Brain microvascular endothelial cell (primary cell): Measurements from ENCODE around the gene CHRM2.

Experiments
- DNase-seq: peaks from one replicate; pipeline ENCODE4 v3.0.0-alpha.2; 2020
- H3K27ac ChIP-seq: fragments of 250-450 bp; sonication (Bioruptor Pico); 2 replicates; pipeline ENCODE4 v1.5.1; 2020; ENCODE audit warnings: mild to moderate bottlenecking, moderate library complexity
- H3K27me3 ChIP-seq: fragments of 250-450 bp; sonication (Bioruptor Pico); replicated peaks from 2 replicates; pipeline ENCODE4 v1.5.1; 2020; ENCODE audit warnings: mild to moderate bottlenecking
- H3K36me3 ChIP-seq: fragments of 250-450 bp; sonication (Bioruptor Pico); replicated peaks from 2 replicates; pipeline ENCODE4 v1.5.1; 2020; ENCODE audit warnings: mild to moderate bottlenecking
- H3K4me3 ChIP-seq: 2 replicates; pipeline ENCODE4 v1.5.1; 2011; ENCODE audit warnings: low read depth, mild to moderate bottlenecking, control low read depth, low read length, moderate library complexity
- in situ Hi-C: cut with HindIII; loops from 2 replicates; pipeline ENCODE4 v1.10.0; 2017; ENCODE audit warnings: low sequenced_read_pairs, low pct_ligation_motif_present
- TF ChIP-seq, protein P1 (sequence below): IDR thresholded peaks from 2 replicates; pipeline ENCODE4 v1.5.1; 2011; ENCODE audit warnings: low read depth, mild to moderate bottlenecking, moderate library complexity, low read length, control low read depth, inconsistent platforms; ENCODE audit errors: missing control alignments

The CHRM2 gene

DNA sequence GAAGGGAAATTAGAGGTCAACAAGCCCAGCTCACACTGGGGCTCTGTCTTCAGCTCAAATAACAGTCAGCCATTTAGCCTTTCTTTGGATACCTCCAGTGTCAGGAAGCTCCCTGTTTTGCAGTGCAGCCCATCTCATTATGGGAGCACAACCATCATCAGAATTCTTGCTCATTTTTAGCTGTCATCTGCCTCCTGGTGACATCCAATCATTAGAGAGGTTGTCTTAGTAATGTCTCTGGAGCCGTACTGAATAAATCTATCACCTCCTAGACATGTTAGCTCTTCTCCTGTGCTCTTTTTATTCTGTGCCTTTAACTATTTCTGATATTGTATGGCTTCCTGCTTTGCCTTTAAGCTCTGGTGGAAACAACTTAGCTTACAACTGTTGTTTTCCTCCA lies 74.5 kb downstream of the CHRM2 start:
- Histone ChIP-seq H3K27me3 (no peaks in the 10 kb centered on the region), H3K27ac (no peak overlapping the region), H3K36me3 (no peaks in the 10 kb centered on the region), H3K4me3 (no peak overlapping the region)
- no peak for DNase-seq
- TF ChIP-seq, protein P1, sequence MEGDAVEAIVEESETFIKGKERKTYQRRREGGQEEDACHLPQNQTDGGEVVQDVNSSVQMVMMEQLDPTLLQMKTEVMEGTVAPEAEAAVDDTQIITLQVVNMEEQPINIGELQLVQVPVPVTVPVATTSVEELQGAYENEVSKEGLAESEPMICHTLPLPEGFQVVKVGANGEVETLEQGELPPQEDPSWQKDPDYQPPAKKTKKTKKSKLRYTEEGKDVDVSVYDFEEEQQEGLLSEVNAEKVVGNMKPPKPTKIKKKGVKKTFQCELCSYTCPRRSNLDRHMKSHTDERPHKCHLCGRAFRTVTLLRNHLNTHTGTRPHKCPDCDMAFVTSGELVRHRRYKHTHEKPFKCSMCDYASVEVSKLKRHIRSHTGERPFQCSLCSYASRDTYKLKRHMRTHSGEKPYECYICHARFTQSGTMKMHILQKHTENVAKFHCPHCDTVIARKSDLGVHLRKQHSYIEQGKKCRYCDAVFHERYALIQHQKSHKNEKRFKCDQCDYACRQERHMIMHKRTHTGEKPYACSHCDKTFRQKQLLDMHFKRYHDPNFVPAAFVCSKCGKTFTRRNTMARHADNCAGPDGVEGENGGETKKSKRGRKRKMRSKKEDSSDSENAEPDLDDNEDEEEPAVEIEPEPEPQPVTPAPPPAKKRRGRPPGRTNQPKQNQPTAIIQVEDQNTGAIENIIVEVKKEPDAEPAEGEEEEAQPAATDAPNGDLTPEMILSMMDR = no peak
- in situ Hi-C loops = no loop called here

GRCh38 chr7:136947347-136947746 lies 78.9 kb downstream of the CHRM2 start:
- no peak overlapping the region for H3K27ac ChIP-seq
- TF ChIP-seq, protein P1 = no peak
- peak; percentile 40 for DNase-seq

GRCh38 chr7:136950331-136950730 lies 81.9 kb downstream of the CHRM2 start:
- TF ChIP-seq, protein P1 = no peak
- no peak for DNase-seq
- no peaks in the 10 kb centered on the region for H3K27me3 ChIP-seq
- in situ Hi-C loops = no loop called here
- H3K27ac ChIP-seq = no peak overlapping the region
- no peak overlapping the region for H3K4me3 ChIP-seq
- no peaks in the 10 kb centered on the region for H3K36me3 ChIP-seq

More at GRCh38 chr7:136947347-136947746, 78.9 kb downstream of the CHRM2 start:
- Histone ChIP-seq H3K27me3 (no peaks in the 10 kb centered on the region), H3K4me3 (no peak overlapping the region), H3K36me3 (no peaks in the 10 kb centered on the region)
- in situ Hi-C loops = no loop called here

GRCh38 chr7:136953386-136953785 lies 84.9 kb downstream of the CHRM2 start:
- Histone ChIP-seq H3K4me3 (no peak overlapping the region), H3K27me3 (no peaks in the 10 kb centered on the region), H3K36me3 (no peaks in the 10 kb centered on the region), H3K27ac (peak overlapping the region; percentile 47)
- TF ChIP-seq, protein P1 = no peak
- DNase-seq = peak; percentile 60
- in situ Hi-C loops = no loop called here

GRCh38 chr7:136956232-136956631 lies 87.8 kb downstream of the CHRM2 start:
- peak; percentile 31 for DNase-seq
- in situ Hi-C loops = no loop called here
- Histone ChIP-seq H3K36me3 (no peaks in the 10 kb centered on the region), H3K27me3 (no peaks in the 10 kb centered on the region), H3K27ac (peak overlapping the region; percentile 92), H3K4me3 (no peak overlapping the region)
- TF ChIP-seq, protein P1 = no peak

DNA sequence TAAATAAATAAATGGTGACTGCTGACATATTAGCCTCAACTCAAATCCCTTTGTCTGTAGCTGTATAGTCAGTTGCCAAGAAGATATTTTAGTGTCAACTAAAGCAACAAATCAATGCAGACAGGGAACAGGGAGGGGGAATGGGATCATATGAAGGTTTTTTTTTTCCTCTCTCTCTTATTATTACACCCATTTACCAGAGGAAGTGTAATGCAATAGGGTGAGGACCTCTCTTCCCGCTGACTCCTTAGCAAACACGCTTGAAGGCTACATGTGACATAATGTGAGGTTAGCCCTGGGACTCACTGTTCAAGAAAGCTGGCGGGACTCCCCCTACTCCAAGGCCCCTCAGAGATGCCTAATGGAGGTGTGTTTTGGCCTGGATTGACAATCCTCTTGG lies 88.2 kb downstream of the CHRM2 start:
- peak overlapping the region; percentile 92 for H3K27ac ChIP-seq
- H3K36me3 ChIP-seq = no peaks in the 10 kb centered on the region
- peak; percentile 67 for DNase-seq
- H3K27me3 ChIP-seq = no peaks in the 10 kb centered on the region
- no peak overlapping the region for H3K4me3 ChIP-seq
- TF ChIP-seq, protein P1 = no peak
- in situ Hi-C loops = no loop called here
